ENCODE measurements around the gene MMAB. TPM values are rescaled to one million over a fixed set of nuclear protein-coding genes. Genes with fewer than 3 reads are reported as not detected.

Gene MMAB
- total RNA-seq, 1 experiment from 2014 or later, result 34.9 TPM

- Histone ChIP-seq H3K27me3 (ENCODE audit: insufficient read depth, low read length) (no peaks in the 10 kb centered on the region), H3K4me1 (ENCODE audit: control insufficient read depth in 1 of 2, insufficient read depth in 2 of 2, low read length in 2 of 2) (peaks cover 4 to 17% of the 10 kb centered on the region in 2 experiments; a peak in 3 of 4 replicates), H4K20me1 (ENCODE audit: insufficient read depth) (no peaks in the 10 kb centered on the region), H3K27ac (ENCODE audit: low read depth, low read length) (no peak overlapping the region), H3K79me2 (ENCODE audit: insufficient read depth, low read length) (no peaks in the 10 kb centered on the region), H3K9ac (ENCODE audit: low read length) (peak overlapping the region; percentile 71; the same call in 1 of the 2 replicates), H3K9me2 (ENCODE audit: insufficient read depth) (no peaks in the 10 kb centered on the region), H3K36me3 (ENCODE audit: control insufficient read depth in 1 of 2, insufficient read depth in 2 of 2, low read length in 2 of 2) (peaks cover 0 to 4% of the 10 kb centered on the region in 2 experiments; a peak in 1 of 4 replicates), H3K4me2 (ENCODE audit: low read length) (peak overlapping the region; percentile 86), H3K9me3 (ENCODE audit: control insufficient read depth in 1 of 2, insufficient read depth in 1 of 2, low read depth in 1 of 2, low read length in 2 of 2) (no peaks in the 10 kb centered on the region), H2AFZ (ENCODE audit: low read depth, low read length, poor library complexity, severe bottlenecking) (no peak overlapping the region), H3K4me3 (replicated peaks in 1 of 2; ENCODE audit: low read depth in 1 of 2, low read length in 2 of 2) (peak overlapping the region; percentile 71 to 90; a peak in 1 of 4 replicates)
- TF ChIP-seq TCF7L2 (IDR thresholded peaks at IDR 0.05; ENCODE audit: borderline replicate concordance, extremely low read depth, insufficient read depth, insufficient read length), result no peak
- TF ChIP-seq, protein P1, sequence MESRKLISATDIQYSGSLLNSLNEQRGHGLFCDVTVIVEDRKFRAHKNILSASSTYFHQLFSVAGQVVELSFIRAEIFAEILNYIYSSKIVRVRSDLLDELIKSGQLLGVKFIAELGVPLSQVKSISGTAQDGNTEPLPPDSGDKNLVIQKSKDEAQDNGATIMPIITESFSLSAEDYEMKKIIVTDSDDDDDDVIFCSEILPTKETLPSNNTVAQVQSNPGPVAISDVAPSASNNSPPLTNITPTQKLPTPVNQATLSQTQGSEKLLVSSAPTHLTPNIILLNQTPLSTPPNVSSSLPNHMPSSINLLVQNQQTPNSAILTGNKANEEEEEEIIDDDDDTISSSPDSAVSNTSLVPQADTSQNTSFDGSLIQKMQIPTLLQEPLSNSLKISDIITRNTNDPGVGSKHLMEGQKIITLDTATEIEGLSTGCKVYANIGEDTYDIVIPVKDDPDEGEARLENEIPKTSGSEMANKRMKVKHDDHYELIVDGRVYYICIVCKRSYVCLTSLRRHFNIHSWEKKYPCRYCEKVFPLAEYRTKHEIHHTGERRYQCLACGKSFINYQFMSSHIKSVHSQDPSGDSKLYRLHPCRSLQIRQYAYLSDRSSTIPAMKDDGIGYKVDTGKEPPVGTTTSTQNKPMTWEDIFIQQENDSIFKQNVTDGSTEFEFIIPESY (IDR thresholded peaks at IDR 0.05; ENCODE audit: extremely low read depth, insufficient replicate concordance, low read length), result no peak
- TF ChIP-seq ZNF274 (IDR thresholded peaks at IDR 0.05; ENCODE audit: low read depth, low read length), result no peak
- TF ChIP-seq CEBPB (IDR thresholded peaks at IDR 0.05; ENCODE audit: low read depth), result no peak
- TF ChIP-seq FOSL1 (IDR thresholded peaks at IDR 0.05; ENCODE audit: low read depth), result no peak
- TF ChIP-seq SRF (IDR thresholded peaks at IDR 0.05; ENCODE audit: low read depth), result no peak
- TF ChIP-seq REST (IDR thresholded peaks at IDR 0.05; ENCODE audit: low read depth), result no peak
- TF ChIP-seq YY1 (IDR thresholded peaks at IDR 0.05; ENCODE audit: extremely low read depth, insufficient replicate concordance, low read depth, low read length), result no peak
- TF ChIP-seq, protein P2, sequence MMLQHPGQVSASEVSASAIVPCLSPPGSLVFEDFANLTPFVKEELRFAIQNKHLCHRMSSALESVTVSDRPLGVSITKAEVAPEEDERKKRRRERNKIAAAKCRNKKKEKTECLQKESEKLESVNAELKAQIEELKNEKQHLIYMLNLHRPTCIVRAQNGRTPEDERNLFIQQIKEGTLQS (IDR thresholded peaks at IDR 0.05), result no peak
- no peak for TF ChIP-seq ZFX (IDR thresholded peaks at IDR 0.05)
- TF ChIP-seq, protein P3, sequence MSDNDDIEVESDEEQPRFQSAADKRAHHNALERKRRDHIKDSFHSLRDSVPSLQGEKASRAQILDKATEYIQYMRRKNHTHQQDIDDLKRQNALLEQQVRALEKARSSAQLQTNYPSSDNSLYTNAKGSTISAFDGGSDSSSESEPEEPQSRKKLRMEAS (IDR thresholded peaks at IDR 0.05), result no peak
- TF ChIP-seq JUND (IDR thresholded peaks at IDR 0.05), result no peak
- ChIA-PET RAD21 (ENCODE audit: low non-redundant PET in 1 of 2, low total read pairs in 2 of 2, uncharacterized antibody in 2 of 2, unreplicated experiment in 2 of 2) (no interaction called here), CTCF (interaction anchor here (1.2 kb wide), 1 partner anchor 11 kb away, joined by 3 read pairs; no protein-coding TSS in a partner anchor), POLR2A (interaction anchor here (0.7 kb wide), 1 partner anchor 106 kb away, joined by 3 read pairs; no protein-coding TSS in a partner anchor)
- DNase-seq (ENCODE audit: low read depth, low spot score) (no peak), ATAC-seq (no peak)
- intact Hi-C loops (cut with micrococcal nuclease), result no loop called here
- BruUV-seq (replicated peaks), result no TSS peak
These were observed 1.4 kb downstream of the MMAB start for GRCh38 chr12:109571773-109572505.
